Skeletal muscle tissue (tissue), 4 donors: ENCODE data around the gene SKIC3. TPM values are rescaled to one million over a fixed set of nuclear protein-coding genes. Genes with fewer than 3 reads are reported as not detected.

Source experiments
- H3K27ac ChIP-seq: one replicate; pipeline ENCODE4 v1.7.0; 2013; ENCODE audit warnings: mild to moderate bottlenecking, low read depth, low read length, inconsistent platforms
- H3K27me3 ChIP-seq, 3 donors: one replicate each; pipeline ENCODE4 v1.7.0; 2013; ENCODE audit warnings: low read length in 3 of 3; ENCODE audit not compliant: control insufficient read depth in 3 of 3, insufficient read depth in 3 of 3
- H3K36me3 ChIP-seq, 3 donors: one replicate each; pipeline ENCODE4 v1.7.0; 2013; ENCODE audit warnings: low read length in 3 of 3; ENCODE audit not compliant: control insufficient read depth in 3 of 3, insufficient read depth in 3 of 3
- H3K4me1 ChIP-seq, 3 donors: one replicate each; pipeline ENCODE4 v1.7.0; 2013; ENCODE audit warnings: low read length in 3 of 3, mild to moderate bottlenecking in 3 of 3; ENCODE audit not compliant: control insufficient read depth in 3 of 3, insufficient read depth in 3 of 3
- H3K4me3 ChIP-seq, 3 donors: one replicate each; pipeline ENCODE4 v1.7.0; 2013; ENCODE audit warnings: low read length in 3 of 3
- H3K9ac ChIP-seq, 3 donors: one replicate each; pipeline ENCODE4 v1.7.0; 2013; ENCODE audit warnings: low read length in 3 of 3, mild to moderate bottlenecking in 3 of 3, moderate library complexity in 2 of 3, low read depth in 1 of 3
- H3K9me3 ChIP-seq, 3 donors: one replicate each; pipeline ENCODE4 v1.7.0; 2013; ENCODE audit warnings: low read length in 3 of 3; ENCODE audit not compliant: control insufficient read depth in 3 of 3
- total RNA-seq: library from RNA; depleted of rRNA; stranded (reverse); fragments of >200 nt; gene quantifications from one replicate; pipeline ENCODE4 v1.2.3, GENCODE V29; 2014
- donor health status: Osteomylitis.

SKIC3 gene
- total RNA-seq, 1 donor from 2014 or later: 86.1 TPM

DNA sequence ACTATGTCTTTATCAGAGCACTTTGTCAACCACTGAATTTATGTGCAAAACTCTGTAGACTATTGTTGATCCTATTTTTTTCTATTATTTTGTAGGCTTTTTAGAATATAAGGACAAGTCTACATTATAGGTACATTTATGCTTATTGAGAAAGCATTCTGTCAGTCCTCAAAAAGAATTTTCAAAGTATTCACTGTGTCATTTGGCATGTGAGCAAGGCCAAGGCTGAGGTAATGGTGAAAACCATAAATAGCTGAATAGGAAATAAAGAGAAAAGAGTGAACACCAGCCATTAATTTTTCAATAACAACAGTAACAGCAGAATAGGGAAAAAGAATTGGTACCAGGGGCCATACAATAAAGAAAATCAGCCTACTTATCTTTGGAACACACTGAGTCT lies 21.0 kb downstream of the SKIC3 start:
- H3K4me1 ChIP-seq: no peaks in the 10 kb centered on the region
- no peak overlapping the region for H3K27ac ChIP-seq
- no peak overlapping the region for H3K9ac ChIP-seq
- H3K27me3 ChIP-seq: no peaks in the 10 kb centered on the region
- H3K9me3 ChIP-seq: no peaks in the 10 kb centered on the region
- peaks cover 7 to 35% (median 8%) of the 10 kb centered on the region in 3 donors for H3K36me3 ChIP-seq
- no peak overlapping the region for H3K4me3 ChIP-seq

GRCh38 chr5:95533106-95533505 lies 21.7 kb downstream of the SKIC3 start:
- no peak overlapping the region for H3K9ac ChIP-seq
- no peak overlapping the region for H3K27ac ChIP-seq
- no peaks in the 10 kb centered on the region for H3K9me3 ChIP-seq
- no peak overlapping the region for H3K4me3 ChIP-seq
- H3K4me1 ChIP-seq: no peaks in the 10 kb centered on the region
- H3K27me3 ChIP-seq: no peaks in the 10 kb centered on the region
- H3K36me3 ChIP-seq: peaks cover 10 to 40% (median 14%) of the 10 kb centered on the region in 3 donors

DNA sequence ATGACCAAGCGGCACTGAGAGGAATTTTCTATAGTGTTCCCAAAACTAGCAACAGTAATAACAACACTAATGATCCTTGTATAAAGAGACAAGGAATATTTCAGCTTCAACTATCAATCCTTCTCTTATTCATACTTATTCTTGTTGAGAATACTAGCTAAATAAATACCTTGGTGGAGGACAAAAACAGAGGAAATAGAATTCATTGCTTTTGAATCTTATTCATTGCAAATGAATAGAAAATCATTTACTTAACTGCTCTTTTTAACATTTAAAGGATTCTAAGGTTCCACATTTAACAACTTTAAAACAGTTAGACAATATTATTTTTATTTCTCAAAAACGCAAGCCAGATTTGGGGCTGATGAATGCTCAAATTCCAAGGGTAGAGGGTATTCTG lies 22.4 kb downstream of the SKIC3 start:
- Histone ChIP-seq H3K4me1 (no peaks in the 10 kb centered on the region), H3K4me3 (no peak overlapping the region), H3K27me3 (no peaks in the 10 kb centered on the region), H3K27ac (no peak overlapping the region), H3K36me3 (peaks cover 10 to 43% (median 21%) of the 10 kb centered on the region in 3 donors), H3K9ac (no peak overlapping the region), H3K9me3 (no peaks in the 10 kb centered on the region)

DNA sequence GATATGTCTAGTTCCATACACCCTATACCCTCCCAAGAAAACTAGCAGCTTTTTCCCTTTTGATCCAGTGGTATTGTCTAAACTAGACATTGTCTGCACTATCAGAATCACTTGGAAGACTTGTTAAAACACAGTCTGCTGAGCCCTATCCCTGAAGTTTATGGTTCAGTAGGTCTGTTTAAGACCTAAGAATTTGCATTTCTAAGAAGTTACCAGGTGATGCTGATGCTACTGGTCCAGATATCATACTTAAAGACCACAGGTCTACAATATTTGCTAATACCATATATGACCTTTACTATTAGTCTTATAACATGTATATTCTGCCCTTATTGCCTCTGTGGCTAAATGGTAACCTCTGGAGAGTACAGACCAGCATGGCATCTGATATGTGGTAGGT lies 23.3 kb downstream of the SKIC3 start:
- Histone ChIP-seq H3K36me3 (peaks cover 10 to 43% (median 29%) of the 10 kb centered on the region in 3 donors), H3K4me1 (no peaks in the 10 kb centered on the region), H3K27me3 (no peaks in the 10 kb centered on the region), H3K4me3 (no peak overlapping the region), H3K9me3 (no peaks in the 10 kb centered on the region), H3K27ac (no peak overlapping the region), H3K9ac (no peak overlapping the region)

- H3K36me3 ChIP-seq: peaks cover 8 to 46% (median 39%) of the 10 kb centered on the region in 3 donors
- H3K9ac ChIP-seq: no peak overlapping the region
- no peak overlapping the region for H3K4me3 ChIP-seq
- H3K4me1 ChIP-seq: no peaks in the 10 kb centered on the region
- no peak overlapping the region for H3K27ac ChIP-seq
- no peaks in the 10 kb centered on the region for H3K9me3 ChIP-seq
- H3K27me3 ChIP-seq: no peaks in the 10 kb centered on the region
Observed at GRCh38 chr5:95530416-95530815, 24.4 kb downstream of the SKIC3 start.

GRCh38 chr5:95528565-95528964 lies 26.2 kb downstream of the SKIC3 start:
- Histone ChIP-seq H3K27me3 (no peaks in the 10 kb centered on the region), H3K4me1 (no peaks in the 10 kb centered on the region), H3K4me3 (no peak overlapping the region), H3K36me3 (peaks cover 5 to 49% (median 48%) of the 10 kb centered on the region in 3 donors), H3K27ac (no peak overlapping the region), H3K9me3 (no peaks in the 10 kb centered on the region), H3K9ac (no peak overlapping the region)

GRCh38 chr5:95526871-95527270 lies 27.9 kb downstream of the SKIC3 start:
- Histone ChIP-seq H3K27ac (no peak overlapping the region), H3K9ac (no peak overlapping the region), H3K4me3 (no peak overlapping the region), H3K36me3 (peaks cover 8 to 55% (median 54%) of the 10 kb centered on the region in 3 donors), H3K9me3 (no peaks in the 10 kb centered on the region), H3K27me3 (no peaks in the 10 kb centered on the region), H3K4me1 (no peaks in the 10 kb centered on the region)

DNA sequence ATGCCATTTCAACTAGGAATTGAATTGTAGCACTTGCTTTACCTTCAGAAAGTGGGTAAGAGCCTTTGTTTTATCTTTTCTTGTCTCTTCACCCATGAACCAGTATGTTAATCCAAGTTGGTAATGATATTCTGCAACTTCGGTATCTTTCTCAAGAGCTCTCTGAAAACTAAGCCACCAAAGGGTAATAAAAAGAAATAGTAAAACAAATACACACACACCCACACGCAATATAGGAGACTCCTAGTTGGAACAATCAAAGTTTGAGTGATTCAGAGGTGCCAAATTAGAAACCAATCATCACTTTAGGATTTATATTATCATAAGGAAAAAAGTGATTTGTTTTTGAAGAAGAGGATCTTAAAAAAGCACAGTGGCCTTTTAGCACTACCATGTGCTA lies 30.4 kb downstream of the SKIC3 start:
- H3K9ac ChIP-seq: no peak overlapping the region

GRCh38 chr5:95520206-95520605 lies 34.6 kb downstream of the SKIC3 start:
- no peaks in the 10 kb centered on the region for H3K27me3 ChIP-seq
- no peaks in the 10 kb centered on the region for H3K4me1 ChIP-seq
- no peak overlapping the region for H3K27ac ChIP-seq
- no peaks in the 10 kb centered on the region for H3K9me3 ChIP-seq
- no peak overlapping the region for H3K4me3 ChIP-seq
- H3K9ac ChIP-seq: no peak overlapping the region
- peaks cover 2 to 47% (median 42%) of the 10 kb centered on the region in 3 donors for H3K36me3 ChIP-seq

More for the DNA sequence above, 30.4 kb downstream of the SKIC3 start:
- H3K4me3 ChIP-seq: no peak overlapping the region
- H3K9me3 ChIP-seq: no peaks in the 10 kb centered on the region
- no peaks in the 10 kb centered on the region for H3K27me3 ChIP-seq
- H3K27ac ChIP-seq: no peak overlapping the region
- peaks cover 5 to 60% (median 60%) of the 10 kb centered on the region in 3 donors for H3K36me3 ChIP-seq
- no peaks in the 10 kb centered on the region for H3K4me1 ChIP-seq

DNA sequence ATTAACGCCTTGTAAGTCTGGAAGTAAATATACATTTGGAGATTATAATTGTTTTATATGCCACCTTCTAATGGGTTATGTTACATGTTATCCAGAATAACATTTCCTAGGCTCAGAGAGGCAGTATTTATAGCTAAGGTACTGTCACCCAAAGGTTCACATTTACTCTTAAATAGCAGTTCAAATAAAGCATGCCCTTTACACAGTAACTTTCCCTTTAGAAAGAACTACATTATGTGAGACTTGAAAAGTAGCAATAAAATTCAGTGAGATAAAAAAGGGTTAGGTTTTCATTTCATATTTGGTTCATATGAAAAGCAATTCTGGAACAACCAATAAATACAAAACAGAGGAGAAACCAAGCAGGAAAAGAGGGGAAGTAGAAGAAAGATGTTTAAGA lies 35.1 kb downstream of the SKIC3 start:
- H3K27ac ChIP-seq: no peak overlapping the region
- no peaks in the 10 kb centered on the region for H3K27me3 ChIP-seq
- no peak overlapping the region for H3K4me3 ChIP-seq
- H3K9me3 ChIP-seq: no peaks in the 10 kb centered on the region
- H3K4me1 ChIP-seq: no peaks in the 10 kb centered on the region
- H3K9ac ChIP-seq: no peak overlapping the region
- H3K36me3 ChIP-seq: peaks cover 2 to 48% (median 40%) of the 10 kb centered on the region in 3 donors

- H3K4me1 ChIP-seq: no peaks in the 10 kb centered on the region
- H3K27ac ChIP-seq: no peak overlapping the region
- H3K9me3 ChIP-seq: no peaks in the 10 kb centered on the region
- no peak overlapping the region for H3K4me3 ChIP-seq
- peaks cover 2 to 49% (median 41%) of the 10 kb centered on the region in 3 donors for H3K36me3 ChIP-seq
- H3K27me3 ChIP-seq: no peaks in the 10 kb centered on the region
- no peak overlapping the region for H3K9ac ChIP-seq
Observed at GRCh38 chr5:95519151-95519550, 35.6 kb downstream of the SKIC3 start.
